Measurements from ENCODE around the gene LAMA2. TPM values are rescaled to one million over a fixed set of nuclear protein-coding genes. Genes with fewer than 3 reads are reported as not detected.

Gene LAMA2
- total RNA-seq, 4 donors from 2014 or later, result 97.3 to 509 (median 200) TPM

DNA sequence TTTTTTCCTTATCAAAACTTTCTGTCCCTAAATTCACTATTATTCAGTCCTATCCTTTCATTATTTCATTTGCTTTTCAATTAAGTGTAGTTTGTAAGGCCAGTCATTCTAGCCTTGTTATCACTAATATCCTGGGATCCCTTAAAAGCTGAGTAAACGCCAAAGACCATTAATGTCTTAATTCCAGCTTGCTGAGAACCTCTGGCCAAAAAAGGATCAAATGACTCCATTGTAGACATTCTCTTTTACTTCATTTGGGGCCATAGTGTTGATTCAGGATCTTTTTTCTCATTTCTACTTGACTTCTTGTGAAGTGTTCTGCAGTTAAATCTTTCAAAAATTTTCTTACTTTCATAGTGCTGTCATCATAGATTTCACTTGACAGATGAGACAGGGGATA lies 379.7 kb downstream of the LAMA2 start:
- no peak for ATAC-seq (ENCODE audit: low FRiP score)
- TF ChIP-seq, protein P1, sequence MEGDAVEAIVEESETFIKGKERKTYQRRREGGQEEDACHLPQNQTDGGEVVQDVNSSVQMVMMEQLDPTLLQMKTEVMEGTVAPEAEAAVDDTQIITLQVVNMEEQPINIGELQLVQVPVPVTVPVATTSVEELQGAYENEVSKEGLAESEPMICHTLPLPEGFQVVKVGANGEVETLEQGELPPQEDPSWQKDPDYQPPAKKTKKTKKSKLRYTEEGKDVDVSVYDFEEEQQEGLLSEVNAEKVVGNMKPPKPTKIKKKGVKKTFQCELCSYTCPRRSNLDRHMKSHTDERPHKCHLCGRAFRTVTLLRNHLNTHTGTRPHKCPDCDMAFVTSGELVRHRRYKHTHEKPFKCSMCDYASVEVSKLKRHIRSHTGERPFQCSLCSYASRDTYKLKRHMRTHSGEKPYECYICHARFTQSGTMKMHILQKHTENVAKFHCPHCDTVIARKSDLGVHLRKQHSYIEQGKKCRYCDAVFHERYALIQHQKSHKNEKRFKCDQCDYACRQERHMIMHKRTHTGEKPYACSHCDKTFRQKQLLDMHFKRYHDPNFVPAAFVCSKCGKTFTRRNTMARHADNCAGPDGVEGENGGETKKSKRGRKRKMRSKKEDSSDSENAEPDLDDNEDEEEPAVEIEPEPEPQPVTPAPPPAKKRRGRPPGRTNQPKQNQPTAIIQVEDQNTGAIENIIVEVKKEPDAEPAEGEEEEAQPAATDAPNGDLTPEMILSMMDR (IDR thresholded peaks at IDR 0.05), result no peak
- DNase-seq (ENCODE audit: low spot score), result no peak

DNA sequence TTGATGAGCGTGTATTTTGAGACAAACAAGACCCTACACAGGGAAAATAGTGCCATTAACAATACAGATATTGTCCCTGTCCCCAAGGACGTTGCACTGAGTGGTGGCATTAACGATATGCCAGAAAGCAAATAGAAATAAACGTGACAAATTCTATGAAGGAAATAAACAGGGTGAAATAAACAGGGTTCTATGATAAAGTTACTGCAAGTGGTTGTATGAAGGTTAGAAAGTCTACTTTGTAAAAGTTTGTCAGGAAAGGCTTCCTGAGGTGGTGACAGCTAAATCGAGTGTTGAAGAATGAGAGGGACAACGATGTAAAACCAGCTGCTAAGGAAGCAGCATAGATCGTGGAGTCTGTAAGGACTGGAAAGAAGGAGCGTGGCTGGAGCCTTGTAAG lies 380.2 kb downstream of the LAMA2 start:
- DNase-seq (ENCODE audit: low spot score) (no peak), ATAC-seq (ENCODE audit: low FRiP score) (no peak)
- TF ChIP-seq, protein P1 (IDR thresholded peaks at IDR 0.05), result no peak

DNA sequence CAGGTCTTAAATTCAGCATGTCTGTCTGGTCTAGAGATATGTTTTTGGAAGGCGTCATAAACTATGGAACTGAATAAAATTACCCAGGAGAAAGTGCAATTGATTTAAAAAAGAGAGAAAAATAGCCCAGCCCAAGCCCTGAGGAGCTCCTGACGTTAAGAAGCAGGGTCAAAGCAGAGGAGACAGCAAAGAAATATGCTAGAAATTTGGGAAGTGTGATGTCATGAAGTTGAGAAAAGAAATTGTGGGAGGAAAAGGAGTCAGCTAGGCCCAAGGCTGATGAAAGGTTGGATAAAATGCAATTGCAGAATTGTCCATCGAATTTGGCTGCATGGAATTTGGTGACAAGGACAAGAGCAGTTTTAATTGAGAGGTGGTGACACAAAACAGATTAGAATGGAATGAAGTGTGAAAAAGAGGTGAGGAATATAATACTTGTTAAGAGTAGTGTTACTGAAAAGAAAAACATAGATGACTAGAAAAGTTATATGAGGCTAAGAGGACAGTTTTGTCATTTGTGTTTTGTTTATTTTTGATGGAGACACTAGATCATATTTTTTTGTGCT lies 381.6 kb downstream of the LAMA2 start:
- ATAC-seq (ENCODE audit: low FRiP score) (no peak), DNase-seq (ENCODE audit: low spot score) (no peak)
- TF ChIP-seq, protein P1 (IDR thresholded peaks at IDR 0.05), result no peak

DNA sequence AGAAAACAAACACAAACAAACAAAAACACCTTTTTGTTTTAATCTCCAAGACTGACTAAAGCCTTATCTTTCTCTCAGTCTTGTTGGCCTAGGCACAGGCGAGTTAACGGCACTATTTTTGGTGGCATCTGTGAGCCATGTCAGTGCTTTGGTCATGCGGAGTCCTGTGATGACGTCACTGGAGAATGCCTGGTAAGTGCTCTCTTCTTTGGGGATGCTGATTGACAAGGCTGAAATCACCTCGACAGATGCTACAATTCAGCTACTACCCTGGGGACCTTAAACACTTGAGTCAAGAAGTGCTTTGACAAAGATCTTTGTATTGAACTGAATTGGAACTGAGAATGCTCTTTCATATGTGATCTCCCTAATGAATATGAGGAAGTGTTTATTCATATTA lies 384.1 kb downstream of the LAMA2 start:
- TF ChIP-seq, protein P1 (IDR thresholded peaks at IDR 0.05), result no peak
- no peak for DNase-seq (ENCODE audit: low spot score)
- ATAC-seq (ENCODE audit: low FRiP score), result no peak

DNA sequence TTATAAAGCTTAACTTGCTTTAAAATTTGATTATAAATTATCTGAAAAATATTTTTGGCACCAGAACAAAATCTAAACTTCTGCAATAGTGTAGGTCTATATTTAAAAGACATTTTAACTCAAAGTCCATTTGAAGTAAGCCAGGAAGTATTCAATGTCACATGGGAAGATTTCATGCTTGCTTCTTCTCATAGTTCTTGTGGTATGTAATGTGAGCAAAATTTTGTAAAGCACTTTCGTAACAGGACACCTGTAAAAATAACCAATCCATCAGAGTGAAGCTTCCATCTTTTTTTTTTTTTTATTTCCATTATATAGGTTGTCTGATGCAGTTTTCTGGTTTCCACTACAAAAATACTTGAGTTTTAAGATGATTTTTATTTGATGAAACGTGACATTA lies 386.1 kb downstream of the LAMA2 start:
- DNase-seq (ENCODE audit: low spot score) (no peak), ATAC-seq (ENCODE audit: low FRiP score) (no peak)
- TF ChIP-seq, protein P1 (IDR thresholded peaks at IDR 0.05), result no peak

DNA sequence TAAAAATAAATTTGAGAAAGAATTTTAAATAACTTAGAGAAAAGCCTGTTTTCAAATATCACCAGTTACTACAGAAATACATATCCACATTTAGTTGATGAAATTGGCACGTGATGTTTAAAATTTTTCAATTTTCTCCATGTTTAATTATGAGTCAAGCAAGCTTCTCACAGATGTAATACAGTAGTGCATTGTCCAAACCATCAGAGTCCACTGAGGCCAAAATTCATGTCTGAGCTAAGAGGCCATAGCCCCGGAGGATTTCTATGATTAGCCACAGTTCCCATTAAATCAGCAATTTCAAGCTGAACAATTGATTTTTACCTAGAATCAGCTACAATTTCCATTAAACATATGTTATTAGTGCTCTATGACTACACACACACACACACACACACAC lies 387.0 kb downstream of the LAMA2 start:
- no peak for DNase-seq (ENCODE audit: low spot score)
- no peak for ATAC-seq (ENCODE audit: low FRiP score)
- TF ChIP-seq, protein P1 (IDR thresholded peaks at IDR 0.05), result no peak

DNA sequence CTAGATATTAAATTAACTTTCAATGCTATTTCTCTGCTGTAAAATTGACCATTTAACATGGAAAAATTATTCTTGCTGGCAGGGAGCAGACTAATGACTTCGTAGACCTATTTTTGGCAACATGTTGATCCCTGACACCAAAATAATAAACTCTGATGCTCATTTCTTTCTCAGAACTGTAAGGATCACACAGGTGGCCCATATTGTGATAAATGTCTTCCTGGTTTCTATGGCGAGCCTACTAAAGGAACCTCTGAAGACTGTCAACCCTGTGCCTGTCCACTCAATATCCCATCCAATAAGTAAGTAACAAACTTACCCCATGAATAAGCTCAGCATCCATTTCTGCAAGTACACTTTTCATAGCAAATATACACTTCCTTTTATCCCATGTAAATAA lies 387.5 kb downstream of the LAMA2 start:
- TF ChIP-seq, protein P1 (IDR thresholded peaks at IDR 0.05), result no peak
- no peak for ATAC-seq (ENCODE audit: low FRiP score)

More for the DNA sequence above, 387.5 kb downstream of the LAMA2 start:
- no peak for DNase-seq (ENCODE audit: low spot score)

Measured in omental fat pad (tissue), 4 donors.